KBM-7 (cell line): ENCODE results near the gene KLF7.
"Not testable (repeated sequence)": the region's sequence is repeated elsewhere in the genome, so short reads cannot be mapped to it uniquely, and the experiment has no call there.

Experiments
- DNase-seq: peaks from one replicate; pipeline ENCODE4 v3.0.0-alpha.2; 2015
- in situ Hi-C: fragments of 300-500 bp; cut with MboI; formaldehyde crosslinking; loops from 2 replicates; pipeline ENCODE4 v1.14.3; 2020; ENCODE audit warnings: low sequenced_read_pairs, low pct_unique_long_range_greater_than_20kb, mixed read lengths

The KLF7 gene

DNA sequence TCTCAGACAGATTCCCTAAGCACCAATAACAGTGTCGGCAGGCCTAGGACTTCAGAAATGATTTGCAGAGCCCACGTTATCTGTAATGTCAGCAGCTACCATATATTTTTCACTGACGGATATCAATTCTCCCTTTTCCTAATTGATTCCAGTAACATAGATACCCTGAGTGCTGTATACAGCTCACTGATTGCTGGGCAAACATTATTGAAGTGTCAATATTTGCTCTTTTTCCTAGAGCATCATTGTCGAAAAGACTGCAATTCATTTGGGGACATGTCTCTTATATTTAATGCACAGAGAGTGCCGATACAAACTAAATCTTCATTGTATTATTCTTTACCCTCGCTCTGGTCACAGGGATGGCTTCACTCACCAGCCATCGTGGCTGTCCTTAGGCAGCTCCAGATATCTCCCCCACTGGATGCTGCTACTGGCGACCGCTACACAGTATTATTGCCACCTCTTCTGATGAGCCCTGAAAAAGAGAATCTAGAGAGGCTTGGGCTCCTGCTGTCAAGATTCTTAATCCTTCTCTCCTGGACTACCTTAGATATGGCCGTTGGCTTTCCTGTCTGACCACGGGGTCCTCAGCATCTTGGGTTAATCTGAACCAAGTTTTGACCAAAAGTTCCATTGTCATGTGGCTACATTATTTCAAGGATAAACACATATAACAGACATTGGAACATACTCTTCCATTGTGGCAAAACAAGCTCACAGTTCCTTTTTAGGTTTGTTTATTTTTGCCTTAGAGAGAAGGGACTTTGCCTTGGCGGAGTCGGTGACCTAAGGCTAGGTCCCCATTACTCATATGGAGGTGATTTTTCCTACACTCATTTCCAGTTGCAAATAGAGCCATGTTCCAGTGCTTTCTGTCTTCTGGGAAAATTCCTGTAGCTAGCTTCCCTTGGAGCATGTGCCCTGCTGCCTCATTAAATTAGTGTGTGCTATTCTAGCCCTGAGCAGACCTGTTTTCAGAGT is 121.1 kb downstream of the KLF7 start:
- in situ Hi-C loops, result no loop called here
- no peak for DNase-seq

DNA sequence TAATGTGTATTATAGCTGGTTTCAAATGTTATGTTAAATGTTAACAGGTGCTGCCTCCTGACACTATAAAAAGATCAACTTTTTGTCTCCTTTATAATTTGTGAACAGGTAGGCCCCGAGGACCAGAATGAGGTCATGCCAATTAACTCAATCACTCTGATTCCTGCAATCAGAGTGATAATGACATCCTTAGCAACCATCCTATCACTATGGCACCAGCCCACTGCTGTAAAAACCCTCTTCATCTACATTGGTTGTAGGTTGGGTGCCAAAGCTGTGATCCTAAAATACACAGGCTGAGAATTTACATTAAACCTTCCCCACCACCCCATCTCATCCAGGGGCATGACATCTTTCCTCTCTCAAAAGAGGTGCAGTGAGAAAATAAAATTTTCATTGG is 122.9 kb downstream of the KLF7 start:
- in situ Hi-C loops, result no loop called here
- DNase-seq, result no peak

GRCh38 chr2:207041786-207042554 is 123.8 kb downstream of the KLF7 start:
- in situ Hi-C loops, result no loop called here
- no peak for DNase-seq

GRCh38 chr2:207041279-207041678 is 124.5 kb downstream of the KLF7 start:
- no peak for DNase-seq
- in situ Hi-C loops, result no loop called here

GRCh38 chr2:207040696-207041095 is 125.1 kb downstream of the KLF7 start:
- no peak for DNase-seq
- in situ Hi-C loops, result no loop called here

DNA sequence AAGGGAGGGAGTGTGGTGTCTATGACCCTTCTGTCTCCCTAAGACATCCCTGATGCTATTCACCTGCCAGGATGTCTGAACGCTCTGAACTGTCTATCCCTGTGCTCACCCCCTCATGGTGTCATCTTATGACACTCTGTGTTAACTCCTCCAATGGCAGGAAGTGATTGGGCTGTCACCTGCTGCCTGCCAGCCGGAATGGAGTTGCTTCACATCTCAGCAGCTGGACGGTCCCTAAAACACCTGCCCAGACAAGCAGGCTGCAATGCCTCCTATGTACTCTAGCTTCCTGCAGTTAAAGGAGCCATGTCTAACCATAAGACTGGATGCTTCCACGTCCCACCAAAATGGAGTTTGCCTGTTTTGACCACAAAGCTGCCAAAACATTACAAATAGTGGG is 126.5 kb downstream of the KLF7 start:
- no peak for DNase-seq
- in situ Hi-C loops, result no loop called here

- no peak for DNase-seq
- in situ Hi-C loops, result no loop called here
Measured at GRCh38 chr2:207038299-207038698, 127.4 kb downstream of the KLF7 start.

DNA sequence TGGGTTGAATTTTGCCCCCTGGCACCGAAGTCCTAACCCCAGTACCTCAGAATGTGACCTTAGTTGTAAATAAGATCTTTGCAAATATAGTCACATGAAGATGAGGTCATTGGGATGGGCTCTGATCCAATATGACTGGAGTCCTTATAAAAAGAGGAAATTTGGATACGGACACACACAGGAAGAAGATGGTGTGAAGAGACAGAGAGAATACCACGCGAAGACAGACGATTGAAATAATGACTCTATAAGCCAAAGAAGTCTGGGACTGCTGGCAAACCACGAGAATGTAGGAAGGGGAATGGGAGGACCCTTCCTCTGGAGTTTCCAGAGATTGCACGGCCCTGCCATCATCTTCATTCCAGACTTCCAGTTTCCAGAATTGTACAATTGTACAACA is 127.9 kb downstream of the KLF7 start:
- in situ Hi-C loops, result no loop called here

DNA sequence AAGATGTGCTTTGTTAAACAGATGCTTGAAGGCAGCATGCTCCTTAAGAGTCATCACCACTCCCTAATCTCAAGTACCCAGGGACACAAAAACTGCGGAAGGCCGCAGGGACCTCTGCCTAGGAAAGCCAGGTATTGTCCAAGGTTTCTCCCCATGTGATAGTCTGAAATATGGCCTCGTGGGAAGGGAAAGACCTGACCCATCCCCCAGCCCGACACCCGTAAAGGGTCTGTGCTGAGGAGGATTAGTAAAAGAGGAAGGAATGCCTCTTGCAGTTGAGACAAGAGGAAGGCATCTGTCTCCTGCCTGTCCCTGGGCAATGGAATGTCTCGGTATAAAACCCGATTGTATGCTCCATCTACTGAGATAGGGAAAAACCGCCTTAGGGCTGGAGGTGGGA is 128.7 kb downstream of the KLF7 start:
- DNase-seq, in situ Hi-C loops: not testable (repeated sequence)

More for the DNA sequence above, 127.9 kb downstream of the KLF7 start:
- peak; percentile 14 for DNase-seq

DNA sequence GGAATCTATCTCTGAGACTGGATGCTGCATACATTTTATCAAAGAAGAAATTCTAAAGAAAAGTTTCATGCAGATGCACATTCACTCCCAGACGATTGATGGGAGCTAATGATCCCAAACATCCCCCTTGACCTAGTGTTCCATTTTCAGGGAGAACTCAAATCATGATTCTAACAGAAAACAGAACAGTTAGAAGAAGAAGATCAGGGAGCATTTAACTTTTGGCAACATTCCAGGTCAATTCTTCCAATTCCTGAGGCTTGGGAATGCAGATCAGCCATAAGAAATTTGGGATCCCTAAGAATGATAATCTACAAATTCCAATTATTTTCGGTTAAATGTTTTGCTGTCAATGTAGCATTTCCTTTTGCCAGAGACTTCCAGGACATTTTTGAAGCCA is 129.9 kb downstream of the KLF7 start:
- DNase-seq, result no peak
- in situ Hi-C loops, result no loop called here

DNA sequence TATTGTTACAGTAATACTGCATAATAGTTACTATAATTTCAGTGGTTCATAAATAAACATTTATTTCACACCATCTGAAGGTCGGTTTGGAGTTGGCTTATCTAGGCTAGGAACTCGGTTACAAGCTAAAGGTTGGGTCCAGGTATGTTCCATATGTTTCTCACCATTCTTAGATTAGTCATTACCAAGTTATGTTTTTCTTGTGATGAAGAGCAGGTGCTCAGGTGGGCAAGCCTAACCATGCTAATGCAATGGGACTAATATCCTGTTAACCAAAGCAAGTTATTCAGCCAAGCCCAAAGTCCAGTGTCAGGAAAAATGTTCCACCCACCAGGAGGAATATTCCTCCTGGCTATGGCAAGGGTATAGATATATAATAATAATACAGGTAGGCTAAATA is 133.3 kb downstream of the KLF7 start:
- in situ Hi-C loops, result no loop called here
- no peak for DNase-seq
